ENCODE measurements around the gene PSG7.
"Not testable (repeated sequence)": the region's sequence is repeated elsewhere in the genome, so short reads cannot be mapped to it uniquely, and the experiment has no call there.

PSG7 gene

GRCh38 chr19:42906162-42906561 lies 30.8 kb downstream of the PSG7 start:
- not testable (repeated sequence) for H3K4me1 ChIP-seq (ENCODE audit: control insufficient read depth, insufficient read depth, low read length); H3K27me3 ChIP-seq (ENCODE audit: control insufficient read depth, insufficient read depth, low read length); H3K9me3 ChIP-seq (ENCODE audit: control insufficient read depth, low read length); H3K36me3 ChIP-seq (ENCODE audit: control insufficient read depth, insufficient read depth, low read length); H3K4me3 ChIP-seq (ENCODE audit: low read length); H3K9ac ChIP-seq (ENCODE audit: low read length)

- not testable (repeated sequence) for H3K36me3 ChIP-seq (ENCODE audit: control insufficient read depth, insufficient read depth, low read length); H3K27me3 ChIP-seq (ENCODE audit: control insufficient read depth, insufficient read depth, low read length); H3K4me3 ChIP-seq (ENCODE audit: low read length); H3K9ac ChIP-seq (ENCODE audit: low read length); H3K4me1 ChIP-seq (ENCODE audit: control insufficient read depth, insufficient read depth, low read length); H3K9me3 ChIP-seq (ENCODE audit: control insufficient read depth, low read length)
Observed at GRCh38 chr19:42900561-42900960, 36.4 kb downstream of the PSG7 start.

GRCh38 chr19:42899674-42900073 lies 37.3 kb downstream of the PSG7 start:
- not testable (repeated sequence) for H3K9ac ChIP-seq (ENCODE audit: low read length); H3K27me3 ChIP-seq (ENCODE audit: control insufficient read depth, insufficient read depth, low read length); H3K4me3 ChIP-seq (ENCODE audit: low read length); H3K4me1 ChIP-seq (ENCODE audit: control insufficient read depth, insufficient read depth, low read length); H3K36me3 ChIP-seq (ENCODE audit: control insufficient read depth, insufficient read depth, low read length); H3K9me3 ChIP-seq (ENCODE audit: control insufficient read depth, low read length)

- not testable (repeated sequence) for H3K9ac ChIP-seq (ENCODE audit: low read length); H3K36me3 ChIP-seq (ENCODE audit: control insufficient read depth, insufficient read depth, low read length); H3K27me3 ChIP-seq (ENCODE audit: control insufficient read depth, insufficient read depth, low read length); H3K9me3 ChIP-seq (ENCODE audit: control insufficient read depth, low read length); H3K4me3 ChIP-seq (ENCODE audit: low read length); H3K4me1 ChIP-seq (ENCODE audit: control insufficient read depth, insufficient read depth, low read length)
Observed at GRCh38 chr19:42899110-42899509, 37.9 kb downstream of the PSG7 start.

- not testable (repeated sequence) for H3K27me3 ChIP-seq (ENCODE audit: control insufficient read depth, insufficient read depth, low read length); H3K36me3 ChIP-seq (ENCODE audit: control insufficient read depth, insufficient read depth, low read length); H3K4me3 ChIP-seq (ENCODE audit: low read length); H3K9ac ChIP-seq (ENCODE audit: low read length); H3K4me1 ChIP-seq (ENCODE audit: control insufficient read depth, insufficient read depth, low read length); H3K9me3 ChIP-seq (ENCODE audit: control insufficient read depth, low read length)
Observed at GRCh38 chr19:42898656-42899055, 38.4 kb downstream of the PSG7 start.

GRCh38 chr19:42897729-42898128 lies 39.3 kb downstream of the PSG7 start:
- H3K36me3 ChIP-seq (ENCODE audit: control insufficient read depth, insufficient read depth, low read length); H3K4me1 ChIP-seq (ENCODE audit: control insufficient read depth, insufficient read depth, low read length); H3K9ac ChIP-seq (ENCODE audit: low read length); H3K4me3 ChIP-seq (ENCODE audit: low read length); H3K9me3 ChIP-seq (ENCODE audit: control insufficient read depth, low read length); H3K27me3 ChIP-seq (ENCODE audit: control insufficient read depth, insufficient read depth, low read length): not testable (repeated sequence)

- H3K9ac ChIP-seq (ENCODE audit: low read length); H3K27me3 ChIP-seq (ENCODE audit: control insufficient read depth, insufficient read depth, low read length); H3K4me3 ChIP-seq (ENCODE audit: low read length); H3K9me3 ChIP-seq (ENCODE audit: control insufficient read depth, low read length); H3K36me3 ChIP-seq (ENCODE audit: control insufficient read depth, insufficient read depth, low read length); H3K4me1 ChIP-seq (ENCODE audit: control insufficient read depth, insufficient read depth, low read length): not testable (repeated sequence)
Observed at GRCh38 chr19:42890446-42890845, 46.6 kb downstream of the PSG7 start.

- H3K9me3 ChIP-seq (ENCODE audit: control insufficient read depth, low read length); H3K4me3 ChIP-seq (ENCODE audit: low read length); H3K9ac ChIP-seq (ENCODE audit: low read length); H3K36me3 ChIP-seq (ENCODE audit: control insufficient read depth, insufficient read depth, low read length); H3K4me1 ChIP-seq (ENCODE audit: control insufficient read depth, insufficient read depth, low read length); H3K27me3 ChIP-seq (ENCODE audit: control insufficient read depth, insufficient read depth, low read length): not testable (repeated sequence)
Observed at GRCh38 chr19:42887876-42888445, 49.0 kb downstream of the PSG7 start.

GRCh38 chr19:42882730-42883129 lies 54.3 kb downstream of the PSG7 start:
- not testable (repeated sequence) for H3K4me1 ChIP-seq (ENCODE audit: control insufficient read depth, insufficient read depth, low read length); H3K9me3 ChIP-seq (ENCODE audit: control insufficient read depth, low read length); H3K36me3 ChIP-seq (ENCODE audit: control insufficient read depth, insufficient read depth, low read length); H3K27me3 ChIP-seq (ENCODE audit: control insufficient read depth, insufficient read depth, low read length); H3K9ac ChIP-seq (ENCODE audit: low read length); H3K4me3 ChIP-seq (ENCODE audit: low read length)

- not testable (repeated sequence) for H3K9ac ChIP-seq (ENCODE audit: low read length); H3K4me1 ChIP-seq (ENCODE audit: control insufficient read depth, insufficient read depth, low read length); H3K4me3 ChIP-seq (ENCODE audit: low read length); H3K27me3 ChIP-seq (ENCODE audit: control insufficient read depth, insufficient read depth, low read length); H3K9me3 ChIP-seq (ENCODE audit: control insufficient read depth, low read length); H3K36me3 ChIP-seq (ENCODE audit: control insufficient read depth, insufficient read depth, low read length)
Observed at GRCh38 chr19:42882010-42882409, 55.0 kb downstream of the PSG7 start.

GRCh38 chr19:42881279-42881678 lies 55.7 kb downstream of the PSG7 start:
- H3K4me3 ChIP-seq (ENCODE audit: low read length); H3K27me3 ChIP-seq (ENCODE audit: control insufficient read depth, insufficient read depth, low read length); H3K9me3 ChIP-seq (ENCODE audit: control insufficient read depth, low read length); H3K4me1 ChIP-seq (ENCODE audit: control insufficient read depth, insufficient read depth, low read length); H3K9ac ChIP-seq (ENCODE audit: low read length); H3K36me3 ChIP-seq (ENCODE audit: control insufficient read depth, insufficient read depth, low read length): not testable (repeated sequence)

GRCh38 chr19:42880621-42881020 lies 56.4 kb downstream of the PSG7 start:
- not testable (repeated sequence) for H3K4me1 ChIP-seq (ENCODE audit: control insufficient read depth, insufficient read depth, low read length); H3K4me3 ChIP-seq (ENCODE audit: low read length); H3K9ac ChIP-seq (ENCODE audit: low read length); H3K27me3 ChIP-seq (ENCODE audit: control insufficient read depth, insufficient read depth, low read length); H3K36me3 ChIP-seq (ENCODE audit: control insufficient read depth, insufficient read depth, low read length); H3K9me3 ChIP-seq (ENCODE audit: control insufficient read depth, low read length)

- Histone ChIP-seq H3K9ac (ENCODE audit: low read length) (no peak within 1 kb of the TSS), H3K9me3 (ENCODE audit: control insufficient read depth, low read length) (no peaks in the 10 kb centered on the region), H3K4me1 (ENCODE audit: control insufficient read depth, insufficient read depth, low read length) (no peaks in the 10 kb centered on the region), H3K36me3 (ENCODE audit: control insufficient read depth, insufficient read depth, low read length) (no peaks in the 10 kb centered on the region), H3K4me3 (ENCODE audit: low read length) (no peak within 1 kb of the TSS), H3K27me3 (ENCODE audit: control insufficient read depth, insufficient read depth, low read length) (no peaks in the 10 kb centered on the region)
Observed at GRCh38 chr19:42879613-42880012, 57.4 kb downstream of the PSG7 start, which contains the start of gene PSG1. PSG1 (minus strand) TSS chr19:42879713; CDS start chr19:42879581, 132 bp downstream.

Measured in mucosa of stomach (tissue), 1 donor.